HepG2 (cell line): ENCODE measurements around the gene DUS1L. TPM values are rescaled to one million over a fixed set of nuclear protein-coding genes. Genes with fewer than 3 reads are reported as not detected.

Source experiments
- HES4 ChIP-seq: sonication (generic); formaldehyde crosslinking; IDR thresholded peaks from 2 replicates; pipeline ENCODE4 v1.9.0; 2021; ENCODE audit warnings: mild to moderate bottlenecking, missing genetic modification reagents, borderline replicate concordance
- HIVEP1 ChIP-seq: sonication (generic); formaldehyde crosslinking; IDR thresholded peaks from 2 replicates; pipeline ENCODE4 v1.4.0; 2020; ENCODE audit warnings: mild to moderate bottlenecking, missing genetic modification reagents
- IKZF4 ChIP-seq: sonication (generic); formaldehyde crosslinking; IDR thresholded peaks from 2 replicates; pipeline ENCODE4 v1.5.1; 2020; ENCODE audit warnings: borderline replicate concordance, mild to moderate bottlenecking, low read depth, missing genetic modification reagents; ENCODE audit errors: not compliant biosample characterization
- KAT2B ChIP-seq: fragments of 150-350 bp; IDR thresholded peaks from 2 replicates; pipeline ENCODE4 v1.6.1; 2014; ENCODE audit warnings: low read depth, low read length, borderline replicate concordance
- KAT7 ChIP-seq: IDR thresholded peaks from 2 replicates; pipeline ENCODE4 v1.6.1; 2018; ENCODE audit warnings: borderline replicate concordance, missing compliant biosample characterization
- KMT2B ChIP-seq: IDR thresholded peaks from 2 replicates; pipeline ENCODE4 v1.6.1; 2016; ENCODE audit warnings: missing genetic modification reagents, missing compliant biosample characterization
- MYC ChIP-seq: sonication (generic); formaldehyde crosslinking; IDR thresholded peaks from 2 replicates; pipeline ENCODE4 v1.9.0; 2021; ENCODE audit warnings: missing genetic modification reagents, borderline replicate concordance
- NONO ChIP-seq, 2 experiments: fragments of 450-650 bp in 1 of 2; sonication (generic) in 1 of 2; formaldehyde crosslinking in 1 of 2; IDR thresholded peaks in 1 of 2; conservative IDR thresholded peaks in 1 of 2; 2 replicates each; pipeline versions ENCODE4 v1.6.1 to v1.8.0; 2017 to 2022; ENCODE audit warnings: mild to moderate bottlenecking in 1 of 2, missing genetic modification reagents in 1 of 2, moderate library complexity in 1 of 2
- SCMH1 ChIP-seq: sonication (generic); formaldehyde crosslinking; IDR thresholded peaks from 2 replicates; pipeline ENCODE4 v1.9.0; 2021; ENCODE audit warnings: missing genetic modification reagents, mild to moderate bottlenecking, borderline replicate concordance
- SNAPC2 ChIP-seq: sonication (generic); formaldehyde crosslinking; IDR thresholded peaks from 2 replicates; pipeline ENCODE4 v1.8.1; 2022; ENCODE audit warnings: mild to moderate bottlenecking, missing genetic modification reagents
- SYNCRIP ChIP-seq: fragments of 200-400 bp; formaldehyde crosslinking; IDR thresholded peaks from 2 replicates; pipeline ENCODE4 v1.6.1; 2018; ENCODE audit warnings: mild to moderate bottlenecking, low read depth, low read length; ENCODE audit not compliant: insufficient read depth
- U2AF1 ChIP-seq: fragments of 200-400 bp; formaldehyde crosslinking; optimal IDR thresholded peaks from 2 replicates; pipeline ENCODE3; 2017; ENCODE audit warnings: mild to moderate bottlenecking, low read depth, low read length
- ZBTB8A ChIP-seq: sonication (generic); formaldehyde crosslinking; IDR thresholded peaks from 2 replicates; pipeline ENCODE4 v1.4.0; 2020; ENCODE audit warnings: mild to moderate bottlenecking, low read depth, missing genetic modification reagents, borderline replicate concordance
- ZNF432 ChIP-seq: sonication (generic); formaldehyde crosslinking; IDR thresholded peaks from 2 replicates; pipeline ENCODE4 v1.5.0; 2020; ENCODE audit warnings: missing genetic modification reagents, mild to moderate bottlenecking, borderline replicate concordance
- ZNF543 ChIP-seq: sonication (generic); formaldehyde crosslinking; IDR thresholded peaks from 2 replicates; pipeline ENCODE4 v1.4.0; 2020; ENCODE audit warnings: mild to moderate bottlenecking, missing genetic modification reagents
- ZNF619 ChIP-seq: sonication (generic); formaldehyde crosslinking; IDR thresholded peaks from 2 replicates; pipeline ENCODE4 v1.4.0; 2020; ENCODE audit warnings: mild to moderate bottlenecking, missing genetic modification reagents
- ZNF713 ChIP-seq: sonication (generic); formaldehyde crosslinking; IDR thresholded peaks from 2 replicates; pipeline ENCODE4 v1.4.0; 2020; ENCODE audit warnings: mild to moderate bottlenecking, missing genetic modification reagents
- ZNF780A ChIP-seq: sonication (generic); formaldehyde crosslinking; IDR thresholded peaks from 2 replicates; pipeline ENCODE4 v1.8.0; 2022; ENCODE audit warnings: mild to moderate bottlenecking, missing genetic modification reagents, moderate library complexity
- ZNF891 ChIP-seq: sonication (generic); formaldehyde crosslinking; IDR thresholded peaks from 2 replicates; pipeline ENCODE4 v1.5.0; 2020; ENCODE audit warnings: mild to moderate bottlenecking, missing genetic modification reagents
- ZSCAN29 ChIP-seq: sonication (generic); formaldehyde crosslinking; conservative IDR thresholded peaks from 2 replicates; pipeline ENCODE4 v1.4.0; 2020; ENCODE audit warnings: mild to moderate bottlenecking, missing genetic modification reagents
- polyA plus RNA-seq, 8 experiments: library from polyadenylated mRNA; depleted of rRNA in 3 of 8; stranded (reverse) in 7 of 8; unstranded in 1 of 8; fragments of >200 nt; fragmentation: Illumina TruSeq in 4 of 8; extraction: Trizol in 4 of 8; gene quantifications; 2 replicates each; pipeline versions ENCODE4 v1.2.1 to v1.2.3, GENCODE V29; 2011 to 2016; ENCODE audit warnings: low read depth in 4 of 8, missing spikeins in 1 of 8, mixed read lengths in 1 of 8; ENCODE audit not compliant: insufficient read depth in 1 of 8
- total RNA-seq, 5 experiments: library from RNA; depleted of rRNA; stranded (reverse); fragments of >200 nt; fragmentation: Illumina TruSeq; extraction: Trizol; gene quantifications; 2 replicates each; pipeline ENCODE4 v1.2.3, GENCODE V29; 2016; ENCODE audit warnings: low read depth in 1 of 5
- TF ChIP-seq, protein P1 (sequence below): sonication (generic); formaldehyde crosslinking; IDR thresholded peaks from 2 replicates; pipeline ENCODE4 v1.4.0; 2020; ENCODE audit warnings: mild to moderate bottlenecking, missing genetic modification reagents, borderline replicate concordance
- TF ChIP-seq, protein P2 (sequence below): sonication (generic); formaldehyde crosslinking; IDR thresholded peaks from 2 replicates; pipeline ENCODE4 v1.4.0; 2020; ENCODE audit warnings: missing genetic modification reagents
- TF ChIP-seq, protein P3 (sequence below): sonication (generic); formaldehyde crosslinking; IDR thresholded peaks from 2 replicates; pipeline ENCODE4 v1.8.1; 2023; ENCODE audit warnings: mild to moderate bottlenecking, missing genetic modification reagents

DUS1L gene
- total and polyA plus RNA-seq, 2 of the 13 experiments (the other 11 are each of a cell fraction or from before 2014, with no cell fraction given): 81.0 to 109 TPM

DNA sequence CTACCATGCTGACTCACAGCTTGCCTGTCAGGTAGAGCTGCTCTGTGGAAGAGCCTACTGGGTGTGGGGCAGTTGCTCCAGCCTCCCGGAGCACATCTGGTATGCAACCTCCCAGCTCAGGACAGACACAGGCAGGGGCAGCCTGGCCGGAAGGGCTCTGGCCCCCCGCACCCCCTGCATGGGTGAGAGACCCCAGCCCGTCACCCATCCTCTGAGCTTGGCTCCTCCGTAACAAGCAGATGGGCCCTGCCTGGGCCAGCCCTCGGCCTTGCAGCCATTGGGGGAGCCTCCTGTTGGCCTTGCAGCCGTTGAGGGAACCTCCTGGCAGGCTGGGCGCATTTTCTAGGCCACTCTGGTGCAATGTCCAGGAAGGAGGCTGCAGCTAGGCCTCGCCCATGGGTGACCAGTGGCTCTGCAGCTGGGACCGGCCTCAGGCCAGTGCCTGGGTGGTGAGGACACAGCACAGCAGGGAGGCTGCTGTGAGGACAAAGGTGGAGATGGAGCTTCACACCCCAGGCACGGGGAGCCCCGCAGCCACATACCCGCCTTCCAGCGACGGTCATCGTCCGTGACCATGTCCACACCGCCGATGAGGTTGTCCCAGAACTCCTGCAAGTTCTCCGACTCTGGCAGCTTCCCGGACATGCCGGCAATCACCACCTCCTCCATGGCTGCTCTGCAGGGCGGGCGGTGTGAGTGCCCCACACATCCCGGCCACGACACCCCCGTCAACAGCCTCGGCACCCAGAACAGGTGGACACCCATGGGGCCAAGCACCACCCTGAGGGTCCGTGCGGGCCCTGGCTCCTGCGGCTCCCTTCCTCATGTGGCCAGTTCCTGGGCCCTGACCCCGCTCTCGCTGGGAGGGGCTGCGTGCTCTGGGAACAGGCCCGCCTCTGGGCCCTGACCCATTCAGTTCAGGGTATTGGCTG, 30.4 kb upstream of the DUS1L start (continued):
- TF ChIP-seq, protein P1, sequence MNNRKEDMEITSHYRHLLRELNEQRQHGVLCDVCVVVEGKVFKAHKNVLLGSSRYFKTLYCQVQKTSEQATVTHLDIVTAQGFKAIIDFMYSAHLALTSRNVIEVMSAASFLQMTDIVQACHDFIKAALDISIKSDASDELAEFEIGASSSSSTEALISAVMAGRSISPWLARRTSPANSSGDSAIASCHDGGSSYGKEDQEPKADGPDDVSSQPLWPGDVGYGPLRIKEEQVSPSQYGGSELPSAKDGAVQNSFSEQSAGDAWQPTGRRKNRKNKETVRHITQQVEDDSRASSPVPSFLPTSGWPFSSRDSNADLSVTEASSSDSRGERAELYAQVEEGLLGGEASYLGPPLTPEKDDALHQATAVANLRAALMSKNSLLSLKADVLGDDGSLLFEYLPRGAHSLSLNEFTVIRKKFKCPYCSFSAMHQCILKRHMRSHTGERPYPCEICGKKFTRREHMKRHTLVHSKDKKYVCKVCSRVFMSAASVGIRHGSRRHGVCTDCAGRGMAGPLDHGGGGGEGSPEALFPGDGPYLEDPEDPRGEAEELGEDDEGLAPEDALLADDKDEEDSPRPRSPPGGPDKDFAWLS: no peak
- TF ChIP-seq SYNCRIP (no peak), ZNF619 (CRISPR knock-in tag) (no peak), ZNF543 (CRISPR knock-in tag) (no peak), ZNF713 (CRISPR knock-in tag) (no peak), KAT2B (no peak), KAT7 (CRISPR knock-in tag) (no peak; the same call in 1 of the 2 replicates), HES4 (CRISPR knock-in tag) (no peak; the same call in none of the 2 replicates), U2AF1 (no peak), MYC (CRISPR knock-in tag) (peak; percentile 55; the same call in 1 of the 2 replicates), ZNF780A (CRISPR knock-in tag) (peak; percentile 17; the same call in 1 of the 2 replicates), ZNF432 (CRISPR knock-in tag) (no peak), ZNF891 (CRISPR knock-in tag) (0 out of 2 replicates have a peak, but pooled peaks have one; percentile 15), ZBTB8A (no peak), HIVEP1 (CRISPR knock-in tag) (peak; percentile 49), KMT2B (CRISPR knock-in tag) (no peak), IKZF4 (CRISPR knock-in tag) (no peak), SCMH1 (no peak), ZSCAN29 (CRISPR knock-in tag) (no peak; the same call in 1 of the 2 replicates), SNAPC2 (no peak), NONO (IDR thresholded peaks at IDR 0.05) (no peak), NONO (CRISPR knock-in tag; conservative IDR thresholded peaks at IDR 0.05) (0 out of 2 replicates have a peak, but pooled peaks have one; percentile 2)
- TF ChIP-seq, protein P2, sequence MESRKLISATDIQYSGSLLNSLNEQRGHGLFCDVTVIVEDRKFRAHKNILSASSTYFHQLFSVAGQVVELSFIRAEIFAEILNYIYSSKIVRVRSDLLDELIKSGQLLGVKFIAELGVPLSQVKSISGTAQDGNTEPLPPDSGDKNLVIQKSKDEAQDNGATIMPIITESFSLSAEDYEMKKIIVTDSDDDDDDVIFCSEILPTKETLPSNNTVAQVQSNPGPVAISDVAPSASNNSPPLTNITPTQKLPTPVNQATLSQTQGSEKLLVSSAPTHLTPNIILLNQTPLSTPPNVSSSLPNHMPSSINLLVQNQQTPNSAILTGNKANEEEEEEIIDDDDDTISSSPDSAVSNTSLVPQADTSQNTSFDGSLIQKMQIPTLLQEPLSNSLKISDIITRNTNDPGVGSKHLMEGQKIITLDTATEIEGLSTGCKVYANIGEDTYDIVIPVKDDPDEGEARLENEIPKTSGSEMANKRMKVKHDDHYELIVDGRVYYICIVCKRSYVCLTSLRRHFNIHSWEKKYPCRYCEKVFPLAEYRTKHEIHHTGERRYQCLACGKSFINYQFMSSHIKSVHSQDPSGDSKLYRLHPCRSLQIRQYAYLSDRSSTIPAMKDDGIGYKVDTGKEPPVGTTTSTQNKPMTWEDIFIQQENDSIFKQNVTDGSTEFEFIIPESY (CRISPR knock-in tag): peak; percentile 46; the same call in 1 of the 2 replicates
- TF ChIP-seq, protein P3, sequence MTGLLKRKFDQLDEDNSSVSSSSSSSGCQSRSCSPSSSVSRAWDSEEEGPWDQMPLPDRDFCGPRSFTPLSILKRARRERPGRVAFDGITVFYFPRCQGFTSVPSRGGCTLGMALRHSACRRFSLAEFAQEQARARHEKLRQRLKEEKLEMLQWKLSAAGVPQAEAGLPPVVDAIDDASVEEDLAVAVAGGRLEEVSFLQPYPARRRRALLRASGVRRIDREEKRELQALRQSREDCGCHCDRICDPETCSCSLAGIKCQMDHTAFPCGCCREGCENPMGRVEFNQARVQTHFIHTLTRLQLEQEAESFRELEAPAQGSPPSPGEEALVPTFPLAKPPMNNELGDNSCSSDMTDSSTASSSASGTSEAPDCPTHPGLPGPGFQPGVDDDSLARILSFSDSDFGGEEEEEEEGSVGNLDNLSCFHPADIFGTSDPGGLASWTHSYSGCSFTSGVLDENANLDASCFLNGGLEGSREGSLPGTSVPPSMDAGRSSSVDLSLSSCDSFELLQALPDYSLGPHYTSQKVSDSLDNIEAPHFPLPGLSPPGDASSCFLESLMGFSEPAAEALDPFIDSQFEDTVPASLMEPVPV (CRISPR knock-in tag): peak; percentile 68; the same call in 1 of the 2 replicates
